ENCODE measurements around the gene PCSK7.
"Not testable (repeated sequence)": the region's sequence is repeated elsewhere in the genome, so short reads cannot be mapped to it uniquely, and the experiment has no call there.

Gene PCSK7

GRCh38 chr11:117271208-117271607, 39.3 kb upstream of the PCSK7 start:
- Mint-ChIP-seq H3K4me1 (no peaks in the 10 kb centered on the region), H3K4me3 (no peak overlapping the region), H3K27me3 (ENCODE audit: low read depth, poor library complexity) (peaks cover 3% of the 10 kb centered on the region), H3K27ac (no peak overlapping the region), H3K9me3 (peaks cover 22% of the 10 kb centered on the region), H3K36me3 (ENCODE audit: low read depth) (peaks cover 77% of the 10 kb centered on the region)
- DNase-seq, result no peak
- TF ChIP-seq, protein P1, sequence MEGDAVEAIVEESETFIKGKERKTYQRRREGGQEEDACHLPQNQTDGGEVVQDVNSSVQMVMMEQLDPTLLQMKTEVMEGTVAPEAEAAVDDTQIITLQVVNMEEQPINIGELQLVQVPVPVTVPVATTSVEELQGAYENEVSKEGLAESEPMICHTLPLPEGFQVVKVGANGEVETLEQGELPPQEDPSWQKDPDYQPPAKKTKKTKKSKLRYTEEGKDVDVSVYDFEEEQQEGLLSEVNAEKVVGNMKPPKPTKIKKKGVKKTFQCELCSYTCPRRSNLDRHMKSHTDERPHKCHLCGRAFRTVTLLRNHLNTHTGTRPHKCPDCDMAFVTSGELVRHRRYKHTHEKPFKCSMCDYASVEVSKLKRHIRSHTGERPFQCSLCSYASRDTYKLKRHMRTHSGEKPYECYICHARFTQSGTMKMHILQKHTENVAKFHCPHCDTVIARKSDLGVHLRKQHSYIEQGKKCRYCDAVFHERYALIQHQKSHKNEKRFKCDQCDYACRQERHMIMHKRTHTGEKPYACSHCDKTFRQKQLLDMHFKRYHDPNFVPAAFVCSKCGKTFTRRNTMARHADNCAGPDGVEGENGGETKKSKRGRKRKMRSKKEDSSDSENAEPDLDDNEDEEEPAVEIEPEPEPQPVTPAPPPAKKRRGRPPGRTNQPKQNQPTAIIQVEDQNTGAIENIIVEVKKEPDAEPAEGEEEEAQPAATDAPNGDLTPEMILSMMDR (IDR thresholded peaks at IDR 0.05), result no peak

GRCh38 chr11:117269856-117270255, 38.0 kb upstream of the PCSK7 start:
- no peak overlapping the region for H3K27ac Mint-ChIP-seq
- peaks cover 77% of the 10 kb centered on the region for H3K36me3 Mint-ChIP-seq (ENCODE audit: low read depth)
- DNase-seq, result no peak
- no peak overlapping the region for H3K4me3 Mint-ChIP-seq
- H3K9me3 Mint-ChIP-seq, result peaks cover 22% of the 10 kb centered on the region
- TF ChIP-seq, protein P1 (IDR thresholded peaks at IDR 0.05), result no peak
- H3K4me1 Mint-ChIP-seq, result no peaks in the 10 kb centered on the region
- peaks cover 3% of the 10 kb centered on the region for H3K27me3 Mint-ChIP-seq (ENCODE audit: low read depth, poor library complexity)

DNA sequence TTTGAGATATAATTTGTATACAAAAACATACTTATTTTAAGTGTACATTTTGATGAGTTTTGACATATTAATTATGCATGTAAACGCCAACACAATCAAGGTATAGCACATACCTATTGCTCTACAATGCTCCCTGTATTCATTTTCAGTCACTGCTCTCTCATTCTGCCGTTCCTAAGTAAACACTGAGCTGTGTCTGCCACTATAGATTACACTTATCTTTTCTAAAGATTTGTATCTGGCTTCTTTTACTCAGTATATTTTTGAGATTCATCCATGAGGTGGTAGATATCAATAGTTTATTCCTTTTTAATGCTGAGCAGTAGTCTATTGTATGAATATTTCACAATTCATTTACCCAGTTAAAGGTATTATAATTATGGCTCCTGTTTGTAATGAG, 33.9 kb upstream of the PCSK7 start:
- Mint-ChIP-seq H3K36me3 (ENCODE audit: low read depth) (peaks cover 77% of the 10 kb centered on the region), H3K9me3 (peaks cover 4% of the 10 kb centered on the region), H3K27me3 (ENCODE audit: low read depth, poor library complexity) (peaks cover 3% of the 10 kb centered on the region), H3K4me3 (no peak overlapping the region), H3K4me1 (no peaks in the 10 kb centered on the region), H3K27ac (no peak overlapping the region)
- TF ChIP-seq, protein P1 (IDR thresholded peaks at IDR 0.05), result no peak
- no peak for DNase-seq

DNA sequence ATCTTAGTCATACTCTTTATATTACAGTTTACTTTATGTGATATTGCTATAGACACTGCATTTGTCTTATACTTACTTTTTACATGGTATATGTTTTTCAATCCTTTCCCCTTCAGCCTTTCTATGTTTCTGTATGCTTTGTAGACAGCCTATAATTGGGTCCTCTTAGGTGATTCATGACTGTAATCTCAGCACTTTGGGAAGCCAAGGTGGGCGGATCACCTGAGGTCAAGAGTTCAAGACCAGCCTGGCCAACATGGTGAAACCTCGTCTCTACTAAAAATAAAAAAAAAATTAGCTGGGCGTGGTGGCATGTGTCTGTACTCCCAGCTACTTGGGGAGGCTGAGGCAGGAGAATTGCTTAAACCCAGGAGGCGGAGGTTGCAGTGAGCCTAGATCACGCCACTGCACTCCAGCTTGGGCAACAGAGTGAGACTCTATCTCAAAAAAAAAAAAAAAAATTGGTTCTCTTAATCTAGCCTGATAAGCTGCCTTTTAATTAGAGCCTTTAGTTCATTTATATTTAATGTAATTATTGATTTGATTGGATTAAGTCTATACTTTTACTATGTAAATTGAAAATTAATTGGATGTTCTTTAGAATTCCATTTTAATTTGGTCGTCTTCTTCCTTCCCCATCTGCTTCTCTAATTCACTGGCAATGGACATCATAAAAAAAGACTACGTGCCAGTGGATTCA, 32.9 kb upstream of the PCSK7 start:
- H3K4me3 Mint-ChIP-seq; H3K9me3 Mint-ChIP-seq; DNase-seq; H3K4me1 Mint-ChIP-seq; H3K27me3 Mint-ChIP-seq (ENCODE audit: low read depth, poor library complexity); H3K27ac Mint-ChIP-seq: not testable (repeated sequence)
- peaks cover 80% of the 10 kb centered on the region for H3K36me3 Mint-ChIP-seq (ENCODE audit: low read depth)

- Mint-ChIP-seq H3K27ac (no peak overlapping the region), H3K9me3 (no peaks in the 10 kb centered on the region), H3K4me1 (no peaks in the 10 kb centered on the region), H3K36me3 (ENCODE audit: low read depth) (peaks cover 83% of the 10 kb centered on the region), H3K4me3 (no peak overlapping the region), H3K27me3 (ENCODE audit: low read depth, poor library complexity) (no peaks in the 10 kb centered on the region)
- DNase-seq, result no peak
- TF ChIP-seq, protein P1 (IDR thresholded peaks at IDR 0.05), result no peak
Observed at GRCh38 chr11:117259417-117259816, 27.5 kb upstream of the PCSK7 start.

- TF ChIP-seq, protein P1 (IDR thresholded peaks at IDR 0.05), result no peak
- Mint-ChIP-seq H3K9me3 (no peaks in the 10 kb centered on the region), H3K4me1 (no peaks in the 10 kb centered on the region), H3K27ac (no peak overlapping the region), H3K4me3 (no peak overlapping the region), H3K36me3 (ENCODE audit: low read depth) (peaks cover 82% of the 10 kb centered on the region), H3K27me3 (ENCODE audit: low read depth, poor library complexity) (no peaks in the 10 kb centered on the region)
- no peak for DNase-seq
Observed at GRCh38 chr11:117258576-117258975, 26.7 kb upstream of the PCSK7 start.
